OCI-LY1 (cell line): ENCODE data around the gene RAX2.

Experiments
- EZH2 ChIP-seq: fragments of 200-600 bp; sonication (generic), shearing (Covaris generic); IDR thresholded peaks from 2 replicates; pipeline ENCODE4 v1.8.0; 2017; ENCODE audit warnings: borderline replicate concordance, mixed run types, mild to moderate bottlenecking, antibody characterized with exemption, low read length, moderate library complexity, mixed read lengths
- TF ChIP-seq, protein P1 (sequence below): fragments of 200-600 bp; sonication (generic), shearing (Covaris generic); IDR thresholded peaks from 2 replicates; pipeline ENCODE4 v1.5.1; 2017; ENCODE audit warnings: mild to moderate bottlenecking, antibody characterized with exemption, low read length, moderate library complexity, mixed read lengths

DNA sequence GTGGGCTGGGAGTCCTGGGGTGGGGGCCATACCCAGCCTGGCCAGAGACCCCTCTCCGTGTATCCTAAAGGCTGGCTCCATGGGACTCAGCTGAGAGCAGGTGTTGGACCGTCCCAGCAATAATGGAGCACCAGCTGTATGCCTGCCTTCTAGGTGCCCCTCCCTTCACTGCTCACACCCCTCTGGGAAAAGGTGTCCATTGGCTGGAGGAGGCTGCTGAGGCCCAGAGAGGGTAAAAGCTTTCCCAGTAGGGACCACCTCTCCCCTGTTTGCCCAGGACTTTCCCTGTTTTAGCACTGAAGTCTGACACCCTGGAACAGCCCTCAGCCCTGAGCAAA, 3.3 kb upstream of the RAX2 start:
- no peak for TF ChIP-seq EZH2
- TF ChIP-seq, protein P1, sequence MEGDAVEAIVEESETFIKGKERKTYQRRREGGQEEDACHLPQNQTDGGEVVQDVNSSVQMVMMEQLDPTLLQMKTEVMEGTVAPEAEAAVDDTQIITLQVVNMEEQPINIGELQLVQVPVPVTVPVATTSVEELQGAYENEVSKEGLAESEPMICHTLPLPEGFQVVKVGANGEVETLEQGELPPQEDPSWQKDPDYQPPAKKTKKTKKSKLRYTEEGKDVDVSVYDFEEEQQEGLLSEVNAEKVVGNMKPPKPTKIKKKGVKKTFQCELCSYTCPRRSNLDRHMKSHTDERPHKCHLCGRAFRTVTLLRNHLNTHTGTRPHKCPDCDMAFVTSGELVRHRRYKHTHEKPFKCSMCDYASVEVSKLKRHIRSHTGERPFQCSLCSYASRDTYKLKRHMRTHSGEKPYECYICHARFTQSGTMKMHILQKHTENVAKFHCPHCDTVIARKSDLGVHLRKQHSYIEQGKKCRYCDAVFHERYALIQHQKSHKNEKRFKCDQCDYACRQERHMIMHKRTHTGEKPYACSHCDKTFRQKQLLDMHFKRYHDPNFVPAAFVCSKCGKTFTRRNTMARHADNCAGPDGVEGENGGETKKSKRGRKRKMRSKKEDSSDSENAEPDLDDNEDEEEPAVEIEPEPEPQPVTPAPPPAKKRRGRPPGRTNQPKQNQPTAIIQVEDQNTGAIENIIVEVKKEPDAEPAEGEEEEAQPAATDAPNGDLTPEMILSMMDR, result no peak
